Endodermal cell (in vitro differentiated cells): ENCODE results near the gene BMPR1B. TPM values are rescaled to one million over a fixed set of nuclear protein-coding genes. Genes with fewer than 3 reads are reported as not detected.

Experiments used
- DNase-seq: peaks from one replicate; pipeline ENCODE4 v3.0.0-alpha.2; 2017
- H3K27ac ChIP-seq: 2 replicates; pipeline ENCODE4 v1.5.1; 2013; ENCODE audit warnings: mild to moderate bottlenecking, low read depth, low read length, moderate library complexity
- H3K27me3 ChIP-seq: 2 replicates; pipeline ENCODE4 v1.6.1; 2013; ENCODE audit warnings: mild to moderate bottlenecking, low read length, moderate library complexity; ENCODE audit not compliant: insufficient read depth, control insufficient read depth, poor library complexity, severe bottlenecking
- H3K36me3 ChIP-seq: 2 replicates; pipeline ENCODE4 v1.7.0; 2013; ENCODE audit warnings: mild to moderate bottlenecking, low read length, moderate library complexity; ENCODE audit not compliant: control insufficient read depth, insufficient read depth
- H3K4me1 ChIP-seq: one replicate; pipeline ENCODE4 v1.7.0; 2013; ENCODE audit warnings: low read length; ENCODE audit not compliant: control insufficient read depth, insufficient read depth
- H3K4me3 ChIP-seq: 2 replicates; pipeline ENCODE4 v1.5.1; 2013; ENCODE audit warnings: mild to moderate bottlenecking, low read length, moderate library complexity
- H3K9ac ChIP-seq: 2 replicates; pipeline ENCODE4 v1.6.1; 2013; ENCODE audit warnings: mild to moderate bottlenecking, low read length, moderate library complexity; ENCODE audit not compliant: poor library complexity, severe bottlenecking; ENCODE audit errors: extremely low read depth
- H3K9me3 ChIP-seq: 2 replicates; pipeline ENCODE4 v1.6.1; 2013; ENCODE audit warnings: mild to moderate bottlenecking, low read length, moderate library complexity; ENCODE audit not compliant: control insufficient read depth
- H3K27ac Mint-ChIP-seq: 2 replicates; pipeline ENCODE4 v1.8.0; 2020; ENCODE audit warnings: mixed read lengths
- H3K27me3 Mint-ChIP-seq: 2 replicates; pipeline ENCODE4 v1.8.0; 2021; ENCODE audit warnings: mild to moderate bottlenecking, mixed read lengths; ENCODE audit not compliant: insufficient read depth
- H3K36me3 Mint-ChIP-seq: 2 replicates; pipeline ENCODE4 v1.8.0; 2020; ENCODE audit warnings: low read depth, mixed read lengths
- H3K4me1 Mint-ChIP-seq: 2 replicates; pipeline ENCODE4 v1.8.0; 2020; ENCODE audit warnings: mixed read lengths
- H3K4me3 Mint-ChIP-seq: 2 replicates; pipeline ENCODE4 v1.8.0; 2020; ENCODE audit warnings: mild to moderate bottlenecking, moderate library complexity, mixed read lengths
- H3K9me3 Mint-ChIP-seq: 2 replicates; pipeline ENCODE4 v1.8.0; 2020; ENCODE audit warnings: mild to moderate bottlenecking, mixed read lengths
- CTCF ChIP-seq: fragments of 200-600 bp; sonication (generic); conservative IDR thresholded peaks from 2 replicates; pipeline ENCODE4 v1.5.0; 2021; ENCODE audit warnings: antibody characterized with exemption, mild to moderate bottlenecking
- WGBS, 2 experiments: methylation state at CpG; one replicate each; pipeline versions ENCODE4 v1.1.5 to v1.1.7; 2013; ENCODE audit warnings: missing lambda C conversion rate in 2 of 2, mixed read lengths in 1 of 2; ENCODE audit not compliant: insufficient coverage in 1 of 2, insufficient read length in 1 of 2; 5-methylcytosine and 5-hydroxymethylcytosine counted together
- total RNA-seq, 2 donors: library from RNA; stranded (reverse); fragmentation: NEBNext Ultra II Directional in 1 of 2; extraction: Animal tissue kit (Norgen Biotek cat#: 25700) in 1 of 2; gene quantifications; 2 replicates in 1 of 2; 3 replicates in 1 of 2; pipeline ENCODE4 v1.2.1, GENCODE V29; 2021

Gene BMPR1B
- total RNA-seq, 2 donors from 2014 or later = 2.8 to 3.6 TPM

DNA sequence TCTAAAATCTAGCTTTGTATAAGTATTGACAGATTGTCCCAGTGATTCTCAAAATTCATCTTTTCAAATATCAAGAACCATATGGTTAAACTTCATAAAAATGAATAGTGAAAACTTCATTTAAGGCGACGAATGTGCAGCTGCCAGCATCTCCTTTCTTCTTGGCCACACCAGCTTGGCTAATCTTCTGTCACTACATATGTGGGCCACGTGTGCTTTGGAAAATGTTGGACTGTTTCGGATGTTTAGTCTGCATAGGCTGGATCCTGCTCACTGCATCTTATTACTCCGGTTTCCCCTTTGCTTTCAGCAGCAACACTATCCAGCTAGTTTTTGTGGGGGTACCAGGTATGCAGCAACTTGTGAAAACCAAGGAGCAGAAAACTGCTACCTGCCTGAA is 221.9 kb downstream of the BMPR1B start:
- no peaks in the 10 kb centered on the region for H3K36me3 Mint-ChIP-seq
- TF ChIP-seq CTCF = no peak
- H3K4me1 Mint-ChIP-seq = peaks cover 6% of the 10 kb centered on the region
- no peaks in the 10 kb centered on the region for H3K9me3 Mint-ChIP-seq
- no peak for DNase-seq
- H3K27me3 Mint-ChIP-seq = no peaks in the 10 kb centered on the region
- H3K27ac Mint-ChIP-seq = no peak overlapping the region
- no peaks in the 10 kb centered on the region for H3K9me3 ChIP-seq
- no peak overlapping the region for H3K4me3 Mint-ChIP-seq
- WGBS, 2 experiments = 92 to 94% methylated on average over 2 to 5 of the region's 5 CpGs
- no peak overlapping the region for H3K27ac ChIP-seq
- H3K27me3 ChIP-seq = no peaks in the 10 kb centered on the region
- no peaks in the 10 kb centered on the region for H3K4me1 ChIP-seq
- H3K9ac ChIP-seq = no peak overlapping the region
- H3K4me3 ChIP-seq = no peak overlapping the region
- H3K36me3 ChIP-seq = no peaks in the 10 kb centered on the region

GRCh38 chr4:94995684-94996394 is 238.1 kb downstream of the BMPR1B start:
- H3K36me3 Mint-ChIP-seq = no peaks in the 10 kb centered on the region
- no peak for TF ChIP-seq CTCF
- H3K9me3 Mint-ChIP-seq = no peaks in the 10 kb centered on the region
- Histone ChIP-seq H3K4me3 (no peak overlapping the region), H3K36me3 (no peaks in the 10 kb centered on the region), H3K9ac (no peak overlapping the region), H3K4me1 (peaks cover 5% of the 10 kb centered on the region), H3K27me3 (no peaks in the 10 kb centered on the region), H3K9me3 (no peaks in the 10 kb centered on the region), H3K27ac (peak overlapping the region; percentile 42)
- peak overlapping the region; percentile 67 for H3K27ac Mint-ChIP-seq
- H3K4me1 Mint-ChIP-seq = peaks cover 18% of the 10 kb centered on the region
- no peaks in the 10 kb centered on the region for H3K27me3 Mint-ChIP-seq
- DNase-seq = peak; percentile 81
- no peak overlapping the region for H3K4me3 Mint-ChIP-seq
- WGBS, 2 experiments = 38 to 51% methylated on average over 8 to 10 of the region's 10 CpGs

GRCh38 chr4:95000076-95000648 is 242.4 kb downstream of the BMPR1B start:
- Histone ChIP-seq H3K27me3 (no peaks in the 10 kb centered on the region), H3K4me3 (no peak overlapping the region), H3K36me3 (no peaks in the 10 kb centered on the region), H3K4me1 (peaks cover 5% of the 10 kb centered on the region), H3K9ac (no peak overlapping the region), H3K27ac (no peak overlapping the region), H3K9me3 (no peaks in the 10 kb centered on the region)
- TF ChIP-seq CTCF = no peak
- H3K27me3 Mint-ChIP-seq = no peaks in the 10 kb centered on the region
- H3K4me3 Mint-ChIP-seq = no peak overlapping the region
- H3K27ac Mint-ChIP-seq = no peak overlapping the region
- peaks cover 14% of the 10 kb centered on the region for H3K4me1 Mint-ChIP-seq
- WGBS, 2 experiments = 92% methylated on average over 4 of the region's 4 CpGs; no CpG with 5 or more reads in 1 of the 2 experiments
- H3K9me3 Mint-ChIP-seq = no peaks in the 10 kb centered on the region
- DNase-seq = no peak
- H3K36me3 Mint-ChIP-seq = no peaks in the 10 kb centered on the region
